A204.1 (cell line): Measurements from ENCODE around the gene STK33.

Source experiments
- FAIRE-seq: peaks from 2 replicates; lab custom pipeline; 2012; peaks lifted over from hg19 to GRCh38; lab: Jason Lieb, UNC

Gene STK33

DNA sequence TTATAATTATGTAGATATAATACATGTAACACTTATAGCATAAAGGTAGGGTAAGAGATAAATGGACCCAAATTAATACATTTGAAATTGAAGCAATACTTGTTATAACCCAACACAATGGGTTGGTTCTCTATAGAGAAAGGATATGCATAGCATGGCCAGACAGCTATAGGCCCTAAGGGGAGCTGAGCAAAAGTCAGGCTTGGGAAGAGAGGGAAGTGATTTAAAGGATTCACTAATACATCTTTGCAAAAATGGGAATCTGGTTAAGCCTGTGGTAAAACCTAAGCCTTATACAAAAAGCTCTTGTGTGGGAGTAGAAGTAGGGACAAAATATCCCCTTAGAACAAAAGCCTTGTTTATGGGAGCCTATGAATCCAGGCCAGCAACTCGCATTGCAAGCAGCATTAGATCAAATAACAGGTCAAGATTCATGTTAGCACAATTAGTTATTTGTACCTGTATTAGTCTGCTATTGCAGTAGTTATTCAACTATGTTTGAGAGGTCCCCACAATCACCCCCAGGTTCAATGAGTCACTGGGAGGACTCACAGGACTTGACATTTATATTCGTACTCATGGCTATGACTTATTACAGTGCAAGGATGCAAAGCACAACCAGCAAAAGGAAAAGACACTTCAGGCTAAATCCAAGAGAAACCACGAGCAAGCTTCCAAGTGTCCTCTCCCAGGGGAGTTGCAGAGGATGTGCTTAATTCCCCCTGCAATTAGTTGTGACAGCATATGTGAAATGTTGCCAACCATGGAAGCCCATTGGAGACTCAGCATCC lies 185.7 kb downstream of the STK33 start:
- FAIRE-seq: no peak

GRCh38 chr11:8403310-8403709 lies 190.7 kb downstream of the STK33 start:
- FAIRE-seq: no peak

DNA sequence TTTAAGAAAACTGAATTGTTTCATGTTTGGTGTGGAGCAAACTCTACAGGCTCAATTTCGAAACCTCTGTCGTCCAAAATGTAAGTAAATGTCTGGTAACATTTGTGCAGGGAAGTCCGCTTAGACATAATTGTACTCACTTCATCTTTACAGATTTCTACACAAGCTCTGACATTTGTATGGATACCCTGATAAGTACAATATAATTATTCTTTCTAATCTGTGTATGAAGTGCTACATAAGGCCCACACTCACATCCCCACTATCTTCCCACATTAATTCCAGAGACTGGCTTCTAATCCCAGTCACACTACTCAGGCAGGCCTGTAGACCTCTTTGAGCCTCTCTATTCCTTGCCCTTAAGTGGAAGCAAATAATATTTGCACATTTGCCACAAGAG lies 201.1 kb downstream of the STK33 start:
- no peak for FAIRE-seq

DNA sequence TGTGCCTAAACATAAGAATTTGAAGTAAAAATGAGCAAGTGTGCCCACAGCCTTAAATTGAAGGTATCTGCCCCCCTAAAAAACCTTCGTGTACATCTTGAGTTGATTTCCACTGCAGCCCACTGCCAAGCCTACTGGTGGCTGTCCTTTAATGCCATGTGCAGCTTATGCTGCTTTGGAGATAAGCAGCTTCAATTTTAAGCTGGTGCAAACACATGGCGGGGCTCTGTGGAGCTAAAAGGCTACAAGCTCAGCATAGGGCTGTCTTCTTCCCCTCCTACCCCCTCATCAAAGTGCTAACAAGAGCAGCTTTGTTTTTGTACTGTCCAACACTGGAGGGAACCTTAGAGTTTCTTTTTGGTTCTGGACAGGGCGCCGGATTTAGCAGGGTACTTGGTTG lies 201.9 kb downstream of the STK33 start:
- no peak for FAIRE-seq

- FAIRE-seq: no peak
Observed at GRCh38 chr11:8390851-8391612, 203.0 kb downstream of the STK33 start.

- FAIRE-seq: no peak
Observed at GRCh38 chr11:8389029-8389996, 204.7 kb downstream of the STK33 start.

DNA sequence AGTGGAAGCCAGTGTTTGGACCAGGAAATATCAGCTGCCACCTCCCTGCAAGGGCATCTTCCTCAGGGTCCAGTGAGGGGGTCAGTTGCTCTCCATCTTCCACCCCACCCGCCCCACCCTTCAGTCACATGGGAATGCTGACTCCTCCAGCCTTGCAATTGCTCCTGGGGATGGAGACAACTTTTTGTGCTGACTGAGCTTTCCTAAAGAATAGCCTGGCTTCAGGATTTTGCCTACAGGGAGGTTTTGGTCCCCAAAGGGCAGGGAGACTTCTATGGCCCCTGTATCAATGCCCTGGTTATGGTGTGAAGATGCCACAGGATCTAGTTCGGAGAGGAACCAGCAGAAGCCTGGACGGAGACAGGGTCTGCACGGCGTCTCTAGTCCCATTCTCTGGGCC lies 206.3 kb downstream of the STK33 start:
- no peak for FAIRE-seq

GRCh38 chr11:8387141-8387540 lies 206.9 kb downstream of the STK33 start:
- no peak for FAIRE-seq

GRCh38 chr11:8386134-8386864 lies 207.7 kb downstream of the STK33 start:
- no peak for FAIRE-seq

GRCh38 chr11:8384199-8384821 lies 209.7 kb downstream of the STK33 start:
- FAIRE-seq: no peak

GRCh38 chr11:8383627-8384026 lies 210.4 kb downstream of the STK33 start:
- FAIRE-seq: no peak

DNA sequence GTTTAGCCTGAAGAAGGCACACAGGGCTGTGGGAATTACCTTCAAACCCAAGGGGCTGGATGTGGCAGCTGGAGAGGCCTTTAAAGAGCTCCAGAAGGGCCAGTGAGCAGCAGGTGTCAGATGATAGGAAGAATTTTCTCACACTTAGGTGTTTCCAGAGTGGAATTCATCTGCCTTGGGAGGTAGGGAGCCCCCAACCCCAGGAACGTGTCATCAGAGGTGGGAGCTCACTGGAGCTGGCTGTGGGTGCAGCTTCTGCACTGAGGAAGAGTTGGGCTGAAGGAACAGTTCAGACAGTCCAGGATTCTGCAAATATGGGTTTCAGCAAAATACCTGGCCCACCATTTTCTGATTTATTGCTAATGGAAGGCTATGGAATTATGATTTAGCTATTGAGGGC lies 210.8 kb downstream of the STK33 start:
- no peak for FAIRE-seq

DNA sequence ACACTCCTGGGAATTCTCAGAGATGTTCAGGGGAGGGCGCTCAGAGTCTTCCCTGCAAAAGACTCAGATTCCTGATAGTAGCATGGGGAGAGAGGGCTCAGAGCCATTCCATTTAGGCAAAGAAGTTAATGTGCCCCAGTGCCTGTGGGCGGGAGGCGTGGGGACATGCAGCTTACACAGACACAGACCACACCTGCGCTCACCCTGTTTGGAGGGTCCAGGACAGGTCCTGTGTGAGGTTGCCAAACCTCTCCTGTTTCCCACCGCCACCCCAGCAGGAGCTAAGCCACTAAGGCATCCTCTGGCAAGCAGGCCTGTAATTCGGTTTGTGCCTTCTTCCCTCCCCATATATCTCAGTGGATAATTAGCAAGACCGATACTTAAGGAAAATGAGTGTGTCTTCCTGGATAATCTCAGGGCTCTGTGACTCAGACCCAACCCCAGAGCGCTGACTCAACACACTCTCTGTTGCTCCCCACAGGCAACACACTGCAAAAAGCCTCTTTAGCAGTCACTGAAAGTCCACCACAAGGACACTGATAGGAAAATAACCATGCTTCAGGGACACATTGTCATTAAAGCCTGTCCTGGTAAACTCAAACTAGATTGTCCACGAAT lies 211.5 kb downstream of the STK33 start:
- FAIRE-seq: no peak

DNA sequence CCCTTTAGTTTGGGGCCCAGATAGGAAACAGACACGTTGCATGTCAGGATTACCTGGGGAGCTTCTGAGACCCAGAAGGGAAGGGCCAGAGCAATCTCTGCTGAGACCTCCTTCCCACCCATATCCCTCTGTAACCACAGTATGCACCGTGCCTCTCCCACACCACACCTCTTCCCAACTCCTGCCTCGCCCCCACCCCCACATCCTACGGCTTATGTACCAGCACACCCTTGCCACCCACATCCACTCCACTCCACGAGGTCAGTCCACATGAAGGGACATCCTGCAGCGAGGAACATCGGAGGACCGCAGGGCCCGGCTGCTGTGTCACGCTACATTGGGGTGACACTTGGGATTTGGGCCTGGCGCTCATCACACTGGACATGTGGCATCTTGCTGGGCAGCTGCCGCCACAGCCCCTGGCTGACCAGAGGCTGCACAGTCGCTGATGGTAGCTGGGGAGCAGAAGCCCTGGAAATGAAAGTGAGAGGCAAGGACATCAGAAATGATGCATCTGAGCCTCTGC lies 212.1 kb downstream of the STK33 start:
- FAIRE-seq: no peak

DNA sequence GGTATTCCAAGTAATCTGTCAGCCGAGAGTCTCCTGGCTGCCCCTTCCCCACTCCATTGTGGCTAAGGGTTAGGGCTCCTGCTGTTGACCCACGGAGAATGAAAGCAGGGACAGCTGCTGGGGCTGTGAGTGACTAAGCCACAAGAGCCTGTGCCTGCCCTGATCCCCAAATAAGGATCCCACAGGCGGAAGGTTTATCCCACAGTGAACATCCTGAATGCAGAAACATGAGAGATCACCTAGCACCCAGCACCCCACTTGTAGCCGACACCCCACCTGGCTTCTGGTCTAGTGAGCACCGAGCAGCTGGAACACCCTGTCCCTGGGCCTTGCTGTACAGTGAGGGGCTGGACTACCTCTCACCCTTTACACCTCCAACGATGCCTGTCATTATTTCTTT lies 212.7 kb downstream of the STK33 start:
- no peak for FAIRE-seq

DNA sequence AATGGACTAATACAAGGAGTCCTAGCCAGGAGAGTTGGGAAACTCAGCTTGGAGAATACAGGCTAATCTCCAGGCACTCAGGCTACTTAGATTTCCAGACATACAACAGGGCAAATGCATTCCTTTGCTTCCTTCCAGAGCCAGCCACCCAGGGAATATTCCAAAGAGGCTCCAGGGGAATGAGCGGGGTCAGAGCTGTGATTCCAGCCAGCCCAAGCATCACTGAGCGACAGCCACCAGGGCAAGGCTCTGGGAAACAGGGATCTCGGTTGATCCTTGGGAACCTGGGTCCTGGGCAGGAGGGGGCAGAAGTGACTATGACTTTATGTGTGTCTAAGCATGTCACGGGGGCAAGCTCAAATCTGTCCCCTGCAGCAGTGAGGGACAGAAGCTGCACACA lies 218.1 kb downstream of the STK33 start:
- no peak for FAIRE-seq

GRCh38 chr11:8375460-8375859 lies 218.6 kb downstream of the STK33 start:
- FAIRE-seq: no peak

DNA sequence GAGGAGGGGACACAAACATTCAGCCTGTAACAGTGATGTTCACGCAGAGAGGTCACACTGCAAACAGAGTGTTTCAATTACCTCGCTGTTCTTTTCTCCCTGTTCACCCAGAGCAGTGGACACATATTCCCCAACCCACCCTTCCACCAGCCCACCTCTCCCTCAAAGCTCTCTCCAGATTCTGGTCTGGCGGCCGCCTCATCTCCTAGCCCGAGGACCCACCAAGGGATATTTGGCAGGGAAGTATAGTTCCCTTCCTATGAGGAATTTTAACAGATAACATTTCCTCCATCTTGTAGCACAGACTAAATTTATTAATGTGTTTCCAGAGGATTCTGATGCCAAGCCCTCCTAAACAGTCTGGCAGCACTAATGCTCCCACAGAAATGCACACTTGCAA lies 219.3 kb downstream of the STK33 start:
- FAIRE-seq: no peak

DNA sequence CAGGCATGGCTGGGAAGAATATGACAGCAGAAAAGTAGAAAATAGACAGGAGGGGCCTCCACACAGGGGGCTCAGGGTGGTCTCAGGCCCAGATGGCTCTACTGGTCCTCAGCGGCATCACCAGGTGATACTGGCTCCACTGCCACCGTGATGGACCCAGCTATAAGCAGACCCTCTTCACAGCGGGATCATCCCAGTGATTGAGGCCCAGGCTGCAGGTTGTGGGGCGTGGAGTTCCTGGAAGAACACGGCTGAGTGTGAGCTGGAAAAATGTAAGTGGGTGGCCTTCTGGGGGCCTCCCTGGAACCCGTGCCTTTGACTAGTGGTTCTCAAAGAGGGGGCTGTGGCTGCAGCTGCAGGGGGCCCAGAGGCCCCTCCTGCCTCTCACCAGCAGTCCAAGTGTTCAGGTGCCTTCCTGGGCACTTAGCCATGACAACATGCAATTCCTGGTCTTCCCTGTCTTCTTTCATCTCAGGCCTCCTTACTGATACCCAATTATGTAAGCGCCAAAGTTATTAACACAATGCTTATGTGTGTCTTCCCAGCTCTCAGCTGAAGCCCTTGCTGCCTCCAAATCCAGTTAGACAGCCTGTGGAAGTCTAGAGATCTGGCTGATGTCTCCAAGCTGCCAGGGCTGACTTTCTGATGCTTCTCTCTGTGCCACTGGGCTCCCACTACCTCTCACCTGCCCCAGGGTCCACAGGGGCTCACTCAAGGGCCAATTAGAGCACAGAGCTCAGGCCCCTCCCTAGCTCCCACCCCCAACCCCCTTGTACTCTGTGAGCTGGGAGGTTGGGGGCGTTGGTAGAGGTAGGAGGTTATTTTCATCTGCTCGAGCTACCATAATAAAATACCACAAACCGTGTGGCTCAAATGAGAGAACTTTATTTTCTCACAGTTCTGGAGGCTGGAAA lies 220.3 kb downstream of the STK33 start:
- FAIRE-seq: no peak
